Activated T-cell treated with anti-CD3 and anti-CD28 coated beads for 1 hour (primary cell): ENCODE measurements around the gene TRRAP.
"Not testable (repeated sequence)": the region's sequence is repeated elsewhere in the genome, so short reads cannot be mapped to it uniquely, and the experiment has no call there.

Experiments used
- DNase-seq: peaks from one replicate; pipeline ENCODE4 v3.0.0-alpha.2; 2020; ENCODE audit warnings: low read depth

The TRRAP gene

DNA sequence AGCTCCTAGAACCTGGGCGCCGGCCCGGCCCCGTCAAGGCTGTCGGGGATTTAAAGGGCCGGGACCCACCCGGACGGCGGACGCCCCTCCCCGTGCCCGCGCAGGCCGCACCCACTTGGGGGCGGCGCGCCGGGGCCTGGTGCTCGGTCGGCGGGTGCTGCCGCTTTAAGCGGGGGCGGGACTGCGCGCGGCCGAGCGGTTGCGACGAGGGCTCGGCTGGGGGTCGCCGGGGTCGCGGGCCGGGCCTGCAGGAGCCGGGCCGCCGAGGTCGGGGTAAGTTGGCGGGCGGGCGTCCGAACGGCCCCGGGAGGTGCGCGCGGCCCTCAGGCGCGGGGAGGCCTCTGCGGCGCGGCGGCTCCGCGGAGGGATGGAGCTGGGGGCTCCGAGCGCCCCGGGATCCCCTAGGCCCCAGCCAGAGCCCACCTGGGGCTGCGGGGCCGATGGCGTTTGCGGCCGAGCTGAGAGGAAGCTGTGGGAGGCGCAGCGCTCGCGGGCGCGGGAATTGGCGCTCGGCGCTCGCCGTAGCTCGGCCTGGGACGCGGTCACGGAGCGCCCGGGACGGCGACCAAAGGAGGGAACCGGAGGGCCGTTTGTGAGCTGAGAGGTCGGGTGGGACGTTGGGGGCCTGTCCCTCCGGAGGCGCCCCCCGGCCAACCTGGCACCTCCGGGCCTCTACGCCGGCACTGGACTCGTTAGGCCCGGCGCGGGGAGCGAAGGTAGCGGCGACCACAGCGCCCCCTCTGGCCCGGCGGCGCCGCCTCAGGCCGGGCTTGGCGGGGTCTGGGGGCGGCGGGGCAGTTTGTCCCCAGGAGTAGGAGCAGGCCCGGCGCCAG lies at the start of gene TRRAP:
TRRAP (plus strand) TSS at position 168 of the 833 bp plus-strand sequence. CDS start 2,619 bp downstream, outside the sequence.
- peak; percentile 64 for DNase-seq

DNA sequence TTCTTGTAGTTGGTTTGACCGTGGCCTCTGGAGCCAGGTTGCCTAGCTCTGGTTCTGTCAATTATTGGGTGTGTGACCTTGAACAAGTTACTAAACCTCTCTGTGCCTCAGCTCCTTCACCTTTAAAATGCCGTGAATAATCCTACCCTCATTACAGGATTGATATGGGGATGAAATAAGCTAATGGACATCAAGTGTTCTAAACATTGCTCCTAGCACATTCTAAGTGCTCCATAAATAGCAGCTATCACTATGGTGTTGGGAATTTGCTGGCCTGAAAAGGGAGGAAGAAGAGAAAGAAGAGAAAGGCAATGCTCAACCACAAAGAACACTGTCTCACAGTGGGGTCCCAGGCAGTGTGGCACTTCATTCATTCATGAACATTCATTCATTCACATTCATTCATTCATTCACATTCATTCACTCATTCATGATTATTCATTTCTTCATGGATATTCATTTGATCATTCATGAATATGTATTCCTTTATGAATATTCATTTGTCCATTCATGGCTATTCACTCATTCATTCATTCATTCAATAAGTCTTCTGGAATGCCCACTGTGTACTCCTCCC lies 47.3 kb upstream of the TRRAP start:
- DNase-seq: no peak

DNA sequence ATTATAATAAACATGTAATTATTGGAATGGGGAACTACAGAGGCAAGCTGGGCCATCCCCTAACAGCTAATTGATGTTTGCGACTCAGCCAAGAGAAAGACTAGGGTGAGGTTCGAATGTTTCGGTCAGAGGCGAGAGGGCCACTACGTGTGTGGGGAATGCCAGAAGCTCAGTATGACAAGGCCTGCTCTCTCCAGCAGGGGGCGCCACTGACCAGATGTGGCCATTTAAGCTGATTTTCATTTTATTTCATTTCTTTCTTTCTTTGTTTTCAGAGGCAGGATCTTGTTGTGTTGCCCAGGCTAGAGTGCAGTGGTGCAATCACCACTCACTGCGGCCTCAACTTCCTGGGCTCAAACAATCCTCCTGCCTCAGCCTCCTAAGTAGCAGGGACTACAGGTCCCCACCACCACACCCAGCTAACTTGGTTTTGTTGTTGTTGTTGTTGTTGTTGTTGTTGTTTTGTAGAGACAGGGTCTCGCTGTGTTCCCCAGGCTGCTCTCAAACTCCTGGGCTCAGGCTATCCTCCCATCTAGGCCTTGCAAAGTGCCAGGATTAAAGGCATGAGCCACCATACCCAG lies 46.6 kb upstream of the TRRAP start:
- peak; percentile 36 for DNase-seq

DNA sequence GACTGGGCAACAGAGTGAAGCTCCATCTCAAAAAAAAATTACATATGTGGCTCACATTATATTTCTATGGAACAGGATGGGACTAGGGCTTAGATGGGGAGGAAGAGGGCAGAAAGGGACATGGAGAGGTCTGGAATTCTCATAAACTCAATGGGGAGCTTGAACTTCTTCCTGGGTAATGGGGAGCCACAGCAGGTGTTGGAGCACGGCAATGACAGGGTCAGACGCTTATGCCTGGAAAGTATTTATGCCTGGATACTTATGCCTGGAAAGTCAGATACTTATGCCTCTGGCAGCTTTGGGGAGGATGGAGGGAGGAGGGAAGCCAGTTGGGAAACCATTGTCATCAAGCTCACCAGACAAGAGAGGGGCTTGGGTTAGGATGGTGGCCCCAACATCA lies 45.3 kb upstream of the TRRAP start:
- DNase-seq: no peak

- DNase-seq: no peak
Measured at GRCh38 chr7:98834949-98835348, 43.4 kb upstream of the TRRAP start.

DNA sequence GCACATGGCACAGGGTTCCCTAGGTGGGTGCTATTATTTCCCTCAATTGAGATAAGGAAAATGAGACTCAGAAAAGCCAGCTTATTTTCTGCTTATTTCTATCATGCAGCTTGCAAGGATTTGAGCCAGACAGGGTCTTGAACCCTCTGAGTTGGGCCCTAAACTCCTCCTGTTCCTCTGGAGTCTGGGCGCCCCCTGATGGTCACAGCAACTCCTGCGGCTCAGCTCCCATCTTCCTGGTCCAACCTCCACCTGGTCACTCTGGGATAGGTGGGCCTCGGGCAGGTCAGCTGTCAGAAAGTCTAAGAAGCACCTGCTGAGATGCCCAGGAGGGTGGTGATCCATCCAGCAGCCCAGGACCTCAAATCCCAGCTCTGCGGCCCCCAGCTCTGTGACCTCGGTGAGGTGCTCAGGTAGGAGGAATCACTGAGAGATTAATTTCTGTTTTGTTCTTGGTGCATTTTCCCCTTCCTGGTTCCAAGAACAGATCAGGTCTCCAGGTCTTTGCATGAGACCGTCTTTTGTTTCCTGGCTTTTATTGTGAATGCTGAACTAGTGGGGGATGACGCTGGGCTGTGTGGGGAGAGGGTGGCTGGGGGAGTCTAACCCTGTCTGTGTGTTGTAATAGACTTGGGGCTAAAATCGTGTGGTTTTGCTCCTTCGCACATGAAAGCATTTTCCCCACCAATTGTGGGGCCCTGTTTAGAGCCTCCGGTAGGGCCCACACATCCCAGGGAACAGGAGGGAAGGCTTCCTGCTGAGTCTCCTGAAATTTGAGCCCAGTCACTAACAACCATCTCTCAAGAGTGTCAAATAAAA lies 41.3 kb upstream of the TRRAP start:
- no peak for DNase-seq

- DNase-seq: no peak
Measured at GRCh38 chr7:98837630-98837972, 40.7 kb upstream of the TRRAP start.

DNA sequence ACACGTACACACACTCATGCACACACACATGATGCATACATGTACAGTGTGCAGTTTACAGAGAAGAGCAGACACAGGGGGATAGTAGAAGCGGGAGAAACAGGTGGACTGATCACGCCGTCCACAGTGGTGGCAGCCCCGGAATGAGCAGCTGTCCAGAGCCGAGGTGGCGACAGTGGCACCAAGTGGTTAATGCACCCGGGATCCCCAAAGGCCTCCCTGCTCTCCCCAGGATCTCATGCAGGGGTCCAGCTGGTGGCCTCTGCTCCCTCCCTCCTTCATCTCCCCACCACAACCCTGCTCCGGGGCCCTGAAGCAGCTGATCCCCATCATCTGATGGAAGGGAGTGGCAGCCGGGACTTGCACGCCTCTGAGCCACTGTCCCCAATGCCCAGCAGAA lies 38.2 kb upstream of the TRRAP start:
- DNase-seq: no peak

- no peak for DNase-seq
Measured at GRCh38 chr7:98840722-98841121, 37.6 kb upstream of the TRRAP start.

DNA sequence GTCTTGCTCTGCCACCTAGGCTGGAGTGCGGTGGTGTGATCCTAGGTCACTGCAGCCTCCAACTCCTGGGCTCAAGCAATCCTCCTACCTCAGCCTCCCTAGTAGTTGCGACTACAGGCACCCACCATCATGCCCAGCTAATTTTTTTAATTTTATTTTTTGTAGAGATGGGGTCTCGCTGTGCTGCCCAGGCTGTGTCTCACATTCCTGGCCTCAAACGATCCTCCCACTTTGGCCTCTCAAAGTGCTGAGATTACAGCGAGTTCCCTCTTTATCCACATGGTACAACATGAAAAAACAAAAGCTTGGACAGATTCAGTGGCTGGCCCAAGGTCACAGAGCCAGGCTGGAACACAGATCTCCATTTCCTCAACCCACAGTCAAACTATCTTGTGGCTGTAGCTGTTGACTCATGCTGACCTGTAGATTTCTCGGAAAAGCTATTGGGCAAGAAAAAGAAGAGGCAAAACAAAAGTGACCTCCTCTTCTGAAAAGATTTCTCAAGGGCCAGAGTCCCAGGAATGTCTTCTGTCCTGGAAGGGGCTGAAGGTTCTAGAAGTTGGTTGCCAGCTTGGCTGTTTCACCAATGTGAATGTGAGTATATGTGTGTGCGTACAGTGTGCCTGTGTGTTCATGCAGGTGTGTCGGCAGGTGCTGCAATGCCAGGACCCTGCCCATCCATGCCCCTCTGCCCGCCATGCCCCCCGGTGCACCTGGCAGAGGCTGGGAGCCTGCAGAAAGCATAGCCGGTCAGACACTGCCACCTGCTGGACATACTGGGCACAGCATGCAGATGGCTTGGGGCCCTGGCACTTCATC lies 36.9 kb upstream of the TRRAP start:
- peak; percentile 67 for DNase-seq

DNA sequence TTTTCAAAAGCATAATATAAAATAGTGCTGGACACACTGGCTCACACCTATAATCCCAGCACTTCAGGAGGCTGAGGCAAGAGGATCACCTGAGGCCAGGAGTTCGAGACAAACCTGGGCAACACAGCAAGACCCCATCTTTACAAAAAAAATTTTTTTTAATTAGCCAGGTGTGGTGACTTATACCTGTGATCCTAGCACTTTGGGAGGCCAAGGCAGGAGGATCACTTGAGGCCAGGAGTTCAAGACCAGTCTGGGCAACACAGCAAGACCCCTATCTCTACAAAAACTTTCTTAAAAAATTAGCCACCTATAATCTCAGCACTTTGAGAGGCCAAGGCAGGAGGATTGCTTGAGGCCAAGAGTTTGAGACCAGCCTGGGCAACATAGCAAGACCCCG lies 35.8 kb upstream of the TRRAP start:
- DNase-seq: not testable (repeated sequence)

- DNase-seq: no peak
Measured at GRCh38 chr7:98848918-98849317, 29.4 kb upstream of the TRRAP start.

DNA sequence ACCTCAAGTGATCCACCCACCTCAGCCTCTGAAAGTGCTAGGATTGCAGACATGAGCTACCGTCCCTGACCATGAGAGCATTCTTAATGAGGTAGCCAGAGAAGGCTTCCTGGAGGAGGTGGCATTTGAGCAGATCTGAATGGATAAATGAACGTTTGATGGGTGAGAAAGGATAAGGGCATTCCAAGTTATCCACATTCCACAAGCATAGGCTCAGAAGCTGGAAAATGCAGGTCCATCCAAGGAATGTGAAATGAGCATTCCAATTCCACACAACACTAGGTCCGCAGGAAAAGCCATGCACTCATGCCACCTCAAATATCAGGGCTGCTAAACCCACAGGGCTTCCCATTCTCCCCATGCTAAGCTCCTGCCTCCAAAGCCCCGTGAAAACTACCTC lies 25.5 kb upstream of the TRRAP start:
- DNase-seq: no peak

- no peak for DNase-seq
Measured at GRCh38 chr7:98855610-98856422, 22.5 kb upstream of the TRRAP start.

DNA sequence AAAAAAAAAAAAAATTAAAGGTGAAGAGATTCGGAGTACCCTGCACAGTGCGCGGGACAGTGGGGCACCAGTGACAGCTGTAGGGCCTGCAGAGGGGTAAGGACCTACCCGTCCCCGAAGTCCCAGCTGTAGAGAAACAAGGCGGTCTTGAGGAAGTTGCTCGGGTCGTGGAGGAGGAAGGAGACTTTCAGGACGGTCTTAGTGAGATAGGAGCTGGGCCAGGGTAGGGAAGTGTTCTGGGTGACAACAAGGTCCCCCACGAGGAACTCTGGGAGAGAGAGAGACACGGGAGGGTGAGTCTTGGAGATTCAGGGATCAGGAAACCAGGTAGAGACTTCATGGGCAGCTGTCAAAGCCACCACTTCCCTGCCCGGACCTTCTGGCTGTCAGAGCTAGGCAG lies 18.3 kb upstream of the TRRAP start:
- no peak for DNase-seq

GRCh38 chr7:98862203-98862602 lies 16.1 kb upstream of the TRRAP start:
- no peak for DNase-seq

- DNase-seq: no peak
Measured at GRCh38 chr7:98862716-98863420, 15.5 kb upstream of the TRRAP start.

GRCh38 chr7:98863601-98864000 lies 14.7 kb upstream of the TRRAP start:
- no peak for DNase-seq

GRCh38 chr7:98864731-98865453 lies 13.4 kb upstream of the TRRAP start:
- no peak for DNase-seq

DNA sequence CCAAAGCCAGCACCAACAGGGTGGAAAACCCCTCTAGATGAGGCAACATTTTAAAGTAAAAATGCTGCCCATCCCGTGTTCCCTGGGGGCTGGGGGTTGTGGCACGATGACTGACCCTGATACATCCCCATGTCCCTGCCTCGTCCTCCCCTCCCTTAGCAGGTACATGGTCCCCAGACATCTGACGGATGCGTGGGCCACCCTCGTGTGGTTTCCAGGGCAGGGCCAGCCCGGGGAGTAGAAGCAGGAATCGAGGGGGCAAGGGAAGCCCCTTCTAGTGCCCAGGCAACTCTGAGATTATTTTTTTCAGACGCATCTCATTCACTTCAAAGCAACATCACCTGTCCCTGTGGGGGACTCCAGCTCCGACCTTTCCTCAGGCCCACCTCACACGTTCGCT lies 12.0 kb upstream of the TRRAP start:
- no peak for DNase-seq
